Activated CD4-positive, CD25-positive, alpha-beta regulatory T cell (primary cell): Measurements from ENCODE around the gene LIPC.

ENCODE experiments used
- DNase-seq, 4 experiments: peaks; one replicate each; lab custom pipeline; 2025; lab: John Stamatoyannopoulos, UW

LIPC gene

GRCh38 chr15:58538225-58538727 lies 106.5 kb downstream of the LIPC start:
- no peak for DNase-seq

GRCh38 chr15:58538901-58539300 lies 107.1 kb downstream of the LIPC start:
- no peak for DNase-seq

- DNase-seq, result no peak
These were observed 107.8 kb downstream of the LIPC start for GRCh38 chr15:58539548-58539947.

GRCh38 chr15:58541410-58542087 lies 109.8 kb downstream of the LIPC start:
- DNase-seq, result no peak

DNA sequence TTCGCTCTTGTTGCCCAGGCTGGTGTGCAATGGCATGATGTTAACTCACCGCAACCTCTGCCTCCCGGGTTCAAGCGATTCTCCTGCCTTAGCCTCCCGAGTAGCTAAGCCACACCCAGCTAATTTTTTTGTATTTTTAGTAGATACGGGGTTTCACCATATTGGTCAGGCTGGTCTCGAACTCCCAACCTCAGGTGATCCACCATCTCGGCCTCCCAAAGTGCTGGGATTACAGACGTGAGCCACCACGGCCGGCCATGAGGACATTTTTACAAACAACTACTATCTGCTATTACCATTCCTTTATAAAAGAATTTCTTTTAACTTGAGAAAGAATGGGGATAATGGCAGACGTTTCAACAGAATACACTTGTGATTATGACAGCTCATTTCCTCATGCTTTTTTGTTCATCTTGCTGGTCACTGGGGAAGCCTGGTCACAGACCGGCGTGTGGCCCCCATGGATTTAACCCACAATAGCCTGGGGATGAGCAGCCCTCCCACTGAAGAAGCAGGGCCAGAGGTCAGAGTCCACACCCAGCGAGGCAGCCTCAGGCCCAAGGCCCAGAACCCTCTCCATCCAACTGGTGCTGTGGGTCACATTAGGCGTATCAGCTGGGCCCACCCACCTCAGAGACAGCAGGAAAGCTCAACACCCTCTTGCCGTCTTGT lies 112.0 kb downstream of the LIPC start:
- DNase-seq, result no peak

DNA sequence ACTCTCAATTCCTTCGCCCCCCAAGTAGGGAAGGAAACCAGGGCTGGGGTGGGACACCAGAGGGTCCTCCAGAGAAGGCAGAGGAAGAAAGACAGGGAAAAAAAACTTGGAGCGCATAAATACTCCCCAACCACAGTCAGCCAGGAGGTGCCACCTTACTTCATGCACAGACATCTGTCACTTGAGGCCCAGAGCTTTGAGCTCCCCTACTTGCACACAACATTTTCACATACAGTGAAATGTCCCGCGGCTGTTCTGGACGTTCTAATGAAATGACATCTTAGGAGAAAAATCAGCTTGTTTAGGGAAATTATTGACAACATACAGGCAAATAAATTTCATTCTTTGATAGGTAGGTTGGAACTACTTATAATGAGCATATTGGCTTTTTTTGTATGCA lies 113.0 kb downstream of the LIPC start:
- DNase-seq, result no peak

- DNase-seq, result no peak
These were observed 113.7 kb downstream of the LIPC start for GRCh38 chr15:58545307-58546065.

DNA sequence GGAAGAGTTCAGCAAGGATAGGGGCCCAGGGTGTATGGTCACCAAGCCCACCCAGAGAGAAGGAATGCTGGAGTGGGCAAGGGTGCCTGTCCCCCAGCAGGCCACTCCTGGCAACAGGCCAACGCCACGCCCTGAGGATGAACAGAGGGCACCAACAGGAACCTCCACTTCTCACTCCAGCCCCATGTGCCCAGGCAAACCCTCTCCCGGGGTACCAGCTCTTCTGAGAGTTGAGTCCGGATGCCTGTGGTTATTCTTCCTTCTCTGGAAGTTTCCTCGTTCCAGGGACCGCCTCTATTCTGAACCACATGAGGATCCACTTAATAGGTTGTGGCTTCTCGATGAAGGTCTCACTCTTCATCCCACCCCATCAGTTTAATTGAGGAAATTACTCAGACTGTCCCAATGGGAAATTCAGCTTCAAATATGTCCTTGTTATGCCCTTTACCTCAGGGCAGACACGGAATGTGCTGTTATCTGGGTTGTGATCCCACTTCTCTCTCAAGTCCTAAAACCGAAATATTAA lies 114.3 kb downstream of the LIPC start:
- DNase-seq, result no peak

- no peak for DNase-seq
These were observed 115.1 kb downstream of the LIPC start for GRCh38 chr15:58546635-58547627.

- no peak for DNase-seq
These were observed 116.0 kb downstream of the LIPC start for GRCh38 chr15:58547628-58548307.

GRCh38 chr15:58548308-58549012 lies 116.7 kb downstream of the LIPC start:
- DNase-seq, result no peak

- no peak for DNase-seq
These were observed 117.4 kb downstream of the LIPC start for GRCh38 chr15:58549013-58549784.

DNA sequence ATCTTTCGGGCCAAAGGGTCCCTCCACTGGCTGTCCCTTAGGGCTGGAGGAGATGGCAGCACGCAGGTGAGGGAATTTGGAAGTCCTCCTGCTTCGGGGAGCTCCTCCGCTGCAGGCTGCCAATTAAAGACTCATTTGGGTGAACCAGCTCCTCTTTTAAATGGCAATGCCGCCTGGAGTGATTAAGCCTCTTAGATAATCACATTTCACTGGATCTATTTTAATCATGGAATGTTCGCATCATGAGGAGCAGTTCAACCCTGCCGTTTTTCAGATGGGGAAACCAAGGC lies 117.9 kb downstream of the LIPC start:
- no peak for DNase-seq

DNA sequence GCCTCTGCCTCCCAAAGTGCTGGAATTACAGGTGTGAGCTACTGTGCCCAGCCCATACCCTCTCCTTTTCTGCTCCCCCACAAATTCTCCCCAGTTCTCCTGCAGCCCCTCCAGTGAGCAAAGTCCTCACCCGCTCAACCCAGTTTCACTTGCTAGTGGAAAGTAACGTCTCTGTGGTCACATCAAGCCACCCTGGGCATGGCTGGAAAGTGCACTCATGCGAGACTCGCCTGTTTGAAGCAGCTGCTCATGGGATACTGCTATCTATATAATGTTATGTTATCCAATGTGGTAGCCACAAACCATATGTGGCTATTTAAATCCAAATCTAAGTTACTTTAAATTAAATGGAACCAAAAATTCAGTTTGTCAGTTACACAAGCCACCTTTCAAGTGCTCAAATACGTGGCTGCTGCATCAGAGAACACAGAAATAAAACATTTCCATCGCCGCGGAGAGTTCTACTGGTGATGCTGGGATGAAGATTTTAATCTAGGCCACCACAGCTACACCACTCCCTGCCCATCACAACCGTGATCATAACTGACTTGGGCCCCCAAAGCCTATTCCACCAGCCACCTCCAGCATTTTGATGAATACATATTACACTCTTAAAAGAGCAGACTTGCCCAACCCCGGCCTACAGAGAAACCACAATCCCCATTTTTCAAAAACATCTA lies 119.4 kb downstream of the LIPC start:
- DNase-seq, result no peak

DNA sequence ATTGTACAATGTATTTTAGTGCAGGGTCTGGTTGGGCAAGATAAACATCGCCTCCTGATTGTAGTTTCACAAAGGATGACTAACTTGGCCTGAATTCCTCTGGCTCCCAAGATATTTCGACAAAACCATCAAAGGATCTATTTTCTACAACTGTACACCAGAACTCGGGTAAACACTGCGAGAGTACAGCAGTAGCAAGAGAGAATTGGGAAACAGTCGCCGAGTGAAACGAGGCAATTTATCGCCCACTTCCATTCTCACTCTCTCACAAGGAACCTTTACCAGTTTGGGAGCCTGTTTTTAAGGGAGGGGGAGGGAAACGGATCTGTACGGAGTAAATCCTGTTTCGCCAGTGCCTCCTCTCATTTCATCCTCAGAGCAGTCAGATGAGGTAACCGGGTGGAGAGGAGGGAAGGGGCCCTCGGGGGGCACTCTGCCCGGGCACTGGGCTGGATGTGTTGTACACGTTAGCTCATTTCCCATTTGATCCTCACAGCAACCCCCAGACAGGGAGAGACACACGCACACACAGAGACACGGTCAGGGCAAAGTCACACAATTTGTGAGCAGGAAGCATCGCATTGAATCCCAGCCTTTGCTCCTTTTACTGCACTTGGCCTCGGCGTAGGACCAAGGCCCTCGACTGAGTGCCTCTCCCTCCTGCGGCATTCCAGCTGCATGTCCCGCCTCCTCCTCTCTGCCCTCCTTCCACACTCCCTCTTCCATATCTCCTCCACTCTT lies 120.1 kb downstream of the LIPC start:
- DNase-seq, result no peak

- no peak for DNase-seq
These were observed 120.9 kb downstream of the LIPC start for GRCh38 chr15:58552505-58553364.

GRCh38 chr15:58553365-58553918 lies 121.7 kb downstream of the LIPC start:
- DNase-seq, result no peak
